HCT116 (cell line): ENCODE data around the gene TIGAR. TPM values are rescaled to one million over a fixed set of nuclear protein-coding genes. Genes with fewer than 3 reads are reported as not detected.

Experiments used
- ATAC-seq: fragments of 200-7000 bp; cut with Tn5 transposase; 2 replicates; pipeline ENCODE4 v1.9.1; 2020; ENCODE audit warnings: mild to moderate bottlenecking, moderate library complexity
- BruUV-seq: library from RNA; stranded (reverse); fragments of 400-500 nt; replicated peaks from 2 replicates; lab custom pipeline; 2021; lab: Mats Ljungman, UMichigan
- CTCF ChIA-PET: fragments of 300-600 bp; sonication (Branson Sonifier 250); formaldehyde crosslinking; loops from one replicate; lab custom pipeline; 2021; ENCODE audit warnings: antibody characterized with exemption; lab: Charles Lee
- POLR2A ChIA-PET: fragments of 300-600, 350-600 bp; sonication (Branson Sonifier 250); formaldehyde crosslinking; loops from one replicate; lab custom pipeline; 2021; ENCODE audit warnings: antibody characterized with exemption; lab: Charles Lee
- RAD21 ChIA-PET, 2 experiments: fragments of 300-600 bp; sonication (Branson Sonifier 250); formaldehyde crosslinking; loops; one replicate each; lab custom pipeline; 2023; ENCODE audit warnings: low total read pairs in 2 of 2; ENCODE audit not compliant: uncharacterized antibody in 2 of 2, unreplicated experiment in 2 of 2, low non-redundant PET in 1 of 2; lab: Charles Lee
- DNase-seq: peaks from one replicate; pipeline ENCODE4 v3.0.0-alpha.2; 2010; ENCODE audit warnings: low read depth, low spot score
- H2AFZ ChIP-seq: fragments of 200-600 bp; shearing (Covaris generic), sonication (generic); 2 replicates; pipeline ENCODE4 v1.6.1; 2017; ENCODE audit warnings: low read depth, mixed run types, mixed read lengths, antibody characterized with exemption, low read length; ENCODE audit not compliant: poor library complexity, severe bottlenecking
- H3K27ac ChIP-seq: 2 replicates; pipeline ENCODE4 v1.5.1; 2012; ENCODE audit warnings: low read depth, low read length
- H3K27me3 ChIP-seq: fragments of 200-600 bp; sonication (generic); 2 replicates; pipeline ENCODE4 v1.6.1; 2016; ENCODE audit warnings: mixed run types, low read length, mixed read lengths; ENCODE audit not compliant: insufficient read depth
- H3K36me3 ChIP-seq, 2 experiments: fragments of 200-500 bp in 1 of 2; fragments of 200-600 bp in 1 of 2; sonication (Bioruptor generic) in 1 of 2; sonication (generic) in 1 of 2; 2 replicates each; pipeline versions ENCODE4 v1.5.1 to v1.6.1; 2014 to 2016; ENCODE audit warnings: low read length in 2 of 2, inconsistent platforms in 1 of 2, mixed read lengths in 1 of 2, mixed run types in 1 of 2; ENCODE audit not compliant: insufficient read depth in 2 of 2, control insufficient read depth in 1 of 2
- H3K4me1 ChIP-seq, 2 experiments: fragments of 200-600 bp in 1 of 2; sonication (generic) in 1 of 2; 2 replicates each; pipeline versions ENCODE4 v1.5.1 to v1.6.1; 2012 to 2017; ENCODE audit warnings: low read length in 2 of 2, inconsistent platforms in 1 of 2, mild to moderate bottlenecking in 1 of 2, mixed read lengths in 1 of 2, mixed run types in 1 of 2, moderate library complexity in 1 of 2; ENCODE audit not compliant: insufficient read depth in 2 of 2, control insufficient read depth in 1 of 2
- H3K4me2 ChIP-seq: fragments of 200-600 bp; sonication (generic); 2 replicates; pipeline ENCODE4 v1.6.1; 2017; ENCODE audit warnings: mixed run types, low read length, mixed read lengths
- H3K4me3 ChIP-seq, 2 experiments: fragments of 200-600 bp in 1 of 2; sonication (generic) in 1 of 2; replicated peaks in 1 of 2; 2 replicates each; pipeline ENCODE4 v1.5.1; 2011 to 2016; ENCODE audit warnings: low read length in 2 of 2, control low read depth in 1 of 2, low read depth in 1 of 2, mild to moderate bottlenecking in 1 of 2, mixed read lengths in 1 of 2, mixed run types in 1 of 2
- H3K79me2 ChIP-seq: fragments of 200-600 bp; sonication (generic); 2 replicates; pipeline ENCODE4 v1.6.1; 2017; ENCODE audit warnings: mild to moderate bottlenecking, mixed run types, low read length, moderate library complexity, mixed read lengths; ENCODE audit not compliant: insufficient read depth
- H3K9ac ChIP-seq: fragments of 200-600 bp; sonication (generic); 2 replicates; pipeline ENCODE4 v1.6.1; 2016; ENCODE audit warnings: low read length, mixed read lengths
- H3K9me2 ChIP-seq: fragments of 200-600 bp; sonication (generic), shearing (Covaris generic); 2 replicates; pipeline ENCODE4 v1.6.1; 2017; ENCODE audit warnings: mixed run types, mild to moderate bottlenecking, moderate library complexity; ENCODE audit not compliant: insufficient read depth
- H3K9me3 ChIP-seq, 2 experiments: fragments of 200-500 bp in 1 of 2; fragments of 200-600 bp in 1 of 2; sonication (Bioruptor generic) in 1 of 2; sonication (generic) in 1 of 2; 2 replicates each; pipeline ENCODE4 v1.6.1; 2014 to 2017; ENCODE audit warnings: low read length in 2 of 2, mixed read lengths in 2 of 2, inconsistent platforms in 1 of 2, low read depth in 1 of 2, mild to moderate bottlenecking in 1 of 2, mixed run types in 1 of 2, moderate library complexity in 1 of 2; ENCODE audit not compliant: control insufficient read depth in 1 of 2, insufficient read depth in 1 of 2
- H4K20me1 ChIP-seq: fragments of 200-600 bp; sonication (generic), shearing (Covaris generic); 2 replicates; pipeline ENCODE4 v1.6.1; 2017; ENCODE audit warnings: mixed run types, mild to moderate bottlenecking, moderate library complexity; ENCODE audit not compliant: insufficient read depth
- EGR1 ChIP-seq: IDR thresholded peaks from 2 replicates; pipeline ENCODE4 v1.6.1; 2012; ENCODE audit warnings: low read depth
- ELF1 ChIP-seq: IDR thresholded peaks from 2 replicates; pipeline ENCODE4 v1.6.1; 2012; ENCODE audit warnings: low read depth, borderline replicate concordance
- FOSL1 ChIP-seq: IDR thresholded peaks from 2 replicates; pipeline ENCODE4 v1.6.1; 2012; ENCODE audit warnings: low read depth
- JUND ChIP-seq: IDR thresholded peaks from 2 replicates; pipeline ENCODE4 v1.6.1; 2012
- POLR2A ChIP-seq: IDR thresholded peaks from 2 replicates; pipeline ENCODE4 v1.7.0; 2011; ENCODE audit warnings: borderline replicate concordance; ENCODE audit not compliant: insufficient read depth, insufficient read length; ENCODE audit errors: extremely low read depth
- POLR2AphosphoS5 ChIP-seq: IDR thresholded peaks from 2 replicates; pipeline ENCODE4 v1.6.1; 2011; ENCODE audit warnings: mild to moderate bottlenecking, low read depth, low read length, moderate library complexity
- RAD21 ChIP-seq: IDR thresholded peaks from 2 replicates; pipeline ENCODE4 v1.6.1; 2012; ENCODE audit warnings: low read depth, mild to moderate bottlenecking
- SIN3A ChIP-seq: IDR thresholded peaks from 2 replicates; pipeline ENCODE4 v1.6.1; 2012; ENCODE audit warnings: low read depth
- intact Hi-C: fragments of 100-400 bp; cut with micrococcal nuclease; formaldehyde crosslinking; loops from 2 replicates; pipeline ENCODE4 v1.10.0; 2022
- total RNA-seq: library from RNA; stranded (reverse); gene quantifications from one replicate; pipeline ENCODE4 v1.2.1, GENCODE V29; 2021; ENCODE audit not compliant: unreplicated experiment

TIGAR gene
- total RNA-seq, 1 experiment from 2014 or later = 13.7 TPM

DNA sequence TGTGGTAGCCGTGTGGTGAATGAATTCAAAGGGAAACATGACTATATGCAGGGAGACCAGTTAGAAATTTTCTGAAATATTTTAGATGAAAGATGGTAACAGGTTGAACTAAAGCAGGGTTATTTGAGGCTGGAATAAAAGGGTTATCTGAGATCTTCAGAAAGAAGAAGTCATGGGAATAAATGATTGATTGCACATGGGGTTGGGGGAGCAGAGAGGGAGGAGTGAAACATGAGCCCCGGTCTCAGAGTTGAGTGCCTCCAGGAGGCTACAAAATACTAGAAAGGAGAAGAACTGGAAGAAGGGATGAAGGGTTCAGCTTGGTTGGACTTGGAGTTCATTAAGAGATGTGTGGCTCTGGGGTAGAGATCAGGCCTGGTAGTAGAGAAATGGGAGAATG is 74.8 kb downstream of the TIGAR start:
- H3K9me3 ChIP-seq = no peaks in the 10 kb centered on the region
- H3K4me1 ChIP-seq = no peaks in the 10 kb centered on the region
- H3K9me2 ChIP-seq = no peaks in the 10 kb centered on the region
- H3K36me3 ChIP-seq = no peaks in the 10 kb centered on the region
- ChIA-PET CTCF (no interaction called here), RAD21 (no interaction called here), POLR2A (no interaction called here)
- H3K79me2 ChIP-seq = no peaks in the 10 kb centered on the region
- no peak overlapping the region for H2AFZ ChIP-seq
- TF ChIP-seq RAD21 (no peak), POLR2AphosphoS5 (no peak)
- no peak overlapping the region for H3K4me2 ChIP-seq
- DNase-seq = no peak
- BruUV-seq = no TSS peak
- no peaks in the 10 kb centered on the region for H4K20me1 ChIP-seq
- intact Hi-C loops = no loop called here
- no peak overlapping the region for H3K4me3 ChIP-seq
- no peak overlapping the region for H3K9ac ChIP-seq
- H3K27me3 ChIP-seq = peaks cover 53% of the 10 kb centered on the region
- no peak for ATAC-seq
- no peak overlapping the region for H3K27ac ChIP-seq

DNA sequence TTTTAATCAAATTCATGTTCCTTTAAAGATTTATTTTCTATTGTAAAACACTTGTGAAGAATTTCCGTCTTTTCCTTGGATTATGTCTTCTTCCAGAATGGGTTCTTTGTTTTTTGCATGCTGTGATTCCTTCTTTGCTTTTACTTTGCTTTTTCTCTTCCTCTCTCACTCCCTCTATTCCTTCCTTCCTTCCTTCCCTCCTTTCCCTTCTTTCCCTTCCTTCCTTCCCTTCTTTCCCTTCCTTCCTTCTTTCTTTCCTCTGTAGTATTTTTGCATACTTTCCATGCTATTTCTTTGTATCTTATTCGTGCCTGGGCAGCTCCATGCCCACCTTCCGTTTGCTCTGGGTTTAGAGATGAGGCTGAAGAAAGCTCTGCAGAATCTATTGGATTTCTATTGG is 80.1 kb downstream of the TIGAR start:
- no peak overlapping the region for H3K9ac ChIP-seq
- DNase-seq (no peak), ATAC-seq (no peak)
- H3K4me1 ChIP-seq = no peaks in the 10 kb centered on the region
- H2AFZ ChIP-seq = no peak overlapping the region
- ChIA-PET RAD21 (no interaction called here), POLR2A (no interaction called here), CTCF (no interaction called here)
- H4K20me1 ChIP-seq = no peaks in the 10 kb centered on the region
- H3K9me2 ChIP-seq = no peaks in the 10 kb centered on the region
- intact Hi-C loops = no loop called here
- H3K79me2 ChIP-seq = no peaks in the 10 kb centered on the region
- no peak overlapping the region for H3K4me3 ChIP-seq
- H3K27ac ChIP-seq = no peak overlapping the region
- peaks cover 52% of the 10 kb centered on the region for H3K27me3 ChIP-seq
- no TSS peak for BruUV-seq
- no peaks in the 10 kb centered on the region for H3K36me3 ChIP-seq
- no peak overlapping the region for H3K4me2 ChIP-seq
- no peaks in the 10 kb centered on the region for H3K9me3 ChIP-seq
- no peak for TF ChIP-seq RAD21
- no peak for TF ChIP-seq EGR1
- no peak for TF ChIP-seq ELF1
- TF ChIP-seq POLR2A = no peak
- TF ChIP-seq SIN3A = no peak
- TF ChIP-seq JUND = no peak
- no peak for TF ChIP-seq FOSL1
- TF ChIP-seq, all 23 proteins: peak for 0
